SKM-1 (cell line): ENCODE measurements around the gene GABBR2.
"Not testable (repeated sequence)": the region's sequence is repeated elsewhere in the genome, so short reads cannot be mapped to it uniquely, and the experiment has no call there.

Source experiments
- DNase-seq: peaks from one replicate; lab custom pipeline; 2025; ENCODE audit not compliant: unreplicated experiment; lab: John Stamatoyannopoulos, UW

The GABBR2 gene

GRCh38 chr9:98597236-98597771 lies 111.4 kb downstream of the GABBR2 start:
- no peak for DNase-seq

- DNase-seq: no peak
Observed at GRCh38 chr9:98596486-98596885, 112.2 kb downstream of the GABBR2 start.

DNA sequence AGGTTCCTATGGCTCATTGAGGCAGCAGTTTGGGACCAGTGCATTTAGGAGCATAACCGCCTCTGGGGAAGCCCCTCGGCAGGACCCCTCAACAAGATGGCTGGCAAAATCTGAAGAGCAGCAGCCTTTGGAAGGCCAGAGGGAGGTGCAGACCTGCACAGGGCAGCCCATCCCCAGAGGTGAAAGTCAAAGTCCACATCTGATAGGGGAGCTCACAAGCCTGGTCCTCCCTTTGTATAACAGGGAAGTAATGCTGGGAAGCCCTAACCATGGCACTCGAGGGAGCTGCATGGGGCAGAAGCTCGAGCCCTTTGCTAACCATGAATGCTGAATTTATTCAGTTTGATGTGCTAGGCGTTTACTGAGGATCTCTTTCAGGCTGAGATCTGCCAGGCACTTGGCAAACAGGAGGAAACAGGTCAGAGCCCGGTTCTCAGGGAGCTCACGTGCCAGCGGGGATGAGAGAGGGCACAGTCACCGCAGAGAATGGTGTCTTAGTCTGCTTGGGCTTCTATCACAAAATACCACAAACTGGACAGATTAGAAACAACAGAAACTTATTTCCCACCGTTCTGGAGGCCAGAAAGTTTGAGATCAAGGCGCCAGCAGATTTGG lies 114.1 kb downstream of the GABBR2 start:
- no peak for DNase-seq

DNA sequence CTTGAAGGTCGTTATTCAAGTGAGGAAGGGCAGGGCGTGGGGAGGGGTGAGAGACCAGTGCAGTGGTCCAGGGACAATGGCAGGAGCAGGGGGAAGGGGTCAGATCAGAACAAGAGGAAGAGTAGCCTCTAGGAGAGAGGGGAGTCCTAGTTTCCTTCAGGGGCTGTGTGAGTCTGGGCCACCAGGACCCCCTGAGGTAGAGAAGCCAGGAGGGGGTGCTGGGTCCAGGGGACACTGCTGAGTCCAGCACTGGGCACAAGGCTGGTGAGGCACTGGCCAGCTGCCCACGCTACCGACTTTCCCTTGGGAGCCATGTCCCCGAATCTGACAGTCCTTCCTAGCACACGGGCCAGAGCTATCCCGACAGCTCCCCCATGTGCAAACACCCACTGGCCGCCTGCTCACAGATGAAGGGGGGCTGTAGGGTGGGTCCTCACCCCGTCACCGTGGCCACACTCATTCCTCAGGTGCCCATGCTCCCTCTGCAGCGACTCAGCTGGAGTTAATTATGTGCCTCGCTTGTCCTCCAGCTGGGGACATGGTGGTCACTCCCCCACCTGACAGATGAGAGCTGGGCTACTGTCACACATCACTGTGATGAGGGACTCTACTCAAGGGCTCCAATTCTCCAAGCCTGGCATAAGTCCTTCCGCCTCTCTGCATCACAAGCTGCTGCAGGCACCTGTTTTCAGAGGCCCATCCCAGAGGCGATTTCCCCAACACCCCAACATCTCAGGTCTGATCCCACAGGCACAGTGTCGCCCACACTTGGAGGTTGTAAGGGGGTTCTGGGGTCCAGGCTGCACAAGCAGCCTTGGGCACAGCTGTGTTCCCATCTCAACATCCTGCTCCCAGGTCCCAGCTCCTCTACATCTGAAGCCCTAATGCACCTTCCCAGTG lies 115.1 kb downstream of the GABBR2 start:
- no peak for DNase-seq

DNA sequence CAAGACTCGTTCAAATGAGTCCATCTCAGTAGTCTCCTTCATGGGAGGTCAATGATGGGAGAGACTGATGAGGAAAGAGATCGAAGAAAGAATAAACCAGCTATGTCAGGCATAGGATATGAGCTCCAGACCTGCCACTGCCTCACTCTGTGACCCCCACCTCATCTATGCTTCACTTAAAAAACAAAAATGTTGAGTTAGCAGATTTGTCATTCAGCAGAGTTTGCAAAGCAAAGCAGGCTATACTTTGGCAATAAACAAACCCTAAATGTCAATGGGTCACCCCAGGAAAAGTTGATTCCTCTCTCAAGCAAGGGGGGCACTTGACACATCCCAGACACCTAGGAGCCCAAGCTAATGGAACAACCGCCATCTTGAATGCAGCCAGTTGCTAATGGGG lies 117.0 kb downstream of the GABBR2 start:
- no peak for DNase-seq

GRCh38 chr9:98590101-98590500 lies 118.6 kb downstream of the GABBR2 start:
- DNase-seq: no peak

DNA sequence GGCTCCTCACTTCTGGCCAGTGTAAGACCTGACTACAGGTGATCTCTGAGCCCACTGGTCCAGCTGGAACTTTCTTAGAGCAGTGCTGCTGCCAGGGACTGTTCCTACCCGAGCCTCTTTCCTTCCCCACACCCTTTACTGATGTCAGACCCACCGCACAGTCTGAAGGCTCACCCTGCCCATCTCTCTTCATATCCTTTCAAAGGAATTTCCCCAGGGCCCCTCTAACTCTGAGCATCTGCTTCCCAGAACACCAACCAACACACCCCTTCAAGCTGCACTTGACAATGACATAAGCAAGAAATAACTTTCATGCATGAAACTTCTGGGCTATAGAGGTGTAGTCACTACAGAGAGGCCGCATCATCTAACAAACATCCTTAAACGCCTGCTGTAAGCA lies 119.6 kb downstream of the GABBR2 start:
- DNase-seq: no peak

- not testable (repeated sequence) for DNase-seq
Observed at GRCh38 chr9:98584853-98585438, 123.8 kb downstream of the GABBR2 start.

GRCh38 chr9:98584059-98584458 lies 124.7 kb downstream of the GABBR2 start:
- no peak for DNase-seq

DNA sequence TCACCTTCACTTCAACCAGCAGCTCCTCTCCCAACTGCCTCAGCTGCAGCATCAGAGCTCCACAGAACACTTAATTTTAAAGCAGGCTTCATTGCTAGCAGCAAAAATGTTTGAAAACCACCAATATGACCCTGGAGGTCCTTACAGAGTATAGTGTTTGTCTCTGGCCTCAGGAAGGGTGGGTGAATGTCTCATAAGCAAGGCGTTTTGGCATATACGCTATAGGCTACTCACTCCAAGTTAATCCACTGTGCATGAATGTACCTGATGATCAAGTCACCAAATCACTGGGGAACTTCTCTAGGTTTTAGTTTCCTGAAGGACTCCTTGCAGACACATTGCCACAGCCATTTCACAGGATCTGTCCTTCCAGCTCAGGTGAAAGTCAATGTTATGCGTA lies 125.3 kb downstream of the GABBR2 start:
- DNase-seq: no peak

DNA sequence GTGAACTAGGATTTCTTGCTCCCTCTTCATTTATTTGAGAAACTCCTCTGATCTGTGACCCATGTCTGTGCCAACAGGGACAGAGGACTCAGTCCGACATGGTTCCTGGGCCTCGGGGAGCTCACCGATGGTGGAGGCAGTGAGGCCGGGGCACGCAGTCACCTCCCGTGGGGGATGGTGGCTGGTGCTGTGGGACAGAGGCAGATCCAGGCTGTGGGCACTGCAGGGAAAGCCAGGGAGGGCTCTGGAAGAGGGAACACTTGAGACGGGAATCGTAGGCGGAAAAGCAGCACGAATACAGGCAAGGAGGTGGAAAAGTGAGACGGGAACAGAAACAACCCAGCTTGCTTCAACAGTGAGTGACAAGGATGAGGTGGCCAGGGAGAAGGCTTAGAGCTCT lies 127.8 kb downstream of the GABBR2 start:
- no peak for DNase-seq

DNA sequence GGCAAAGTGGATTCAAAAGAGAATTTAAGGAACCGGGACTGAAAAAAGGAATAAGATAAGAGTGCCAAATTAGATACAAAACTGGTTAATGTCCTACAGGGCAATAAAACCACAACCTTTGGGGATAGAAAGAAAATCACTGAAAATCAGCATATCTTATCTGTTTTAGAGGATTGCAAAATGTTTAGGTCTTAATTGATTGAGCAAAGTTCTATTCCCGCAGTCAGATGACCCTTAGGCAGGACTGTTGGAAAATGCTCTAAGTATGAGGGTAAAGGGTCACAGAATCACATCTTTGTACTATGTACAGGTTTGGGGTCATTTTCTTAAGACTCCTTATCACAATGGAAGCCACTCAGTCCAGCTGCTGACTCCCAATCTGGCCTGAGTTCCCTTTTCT lies 129.0 kb downstream of the GABBR2 start:
- no peak for DNase-seq

GRCh38 chr9:98577446-98577845 lies 131.3 kb downstream of the GABBR2 start:
- DNase-seq: no peak

- DNase-seq: no peak
Observed at GRCh38 chr9:98576859-98577258, 131.9 kb downstream of the GABBR2 start.

DNA sequence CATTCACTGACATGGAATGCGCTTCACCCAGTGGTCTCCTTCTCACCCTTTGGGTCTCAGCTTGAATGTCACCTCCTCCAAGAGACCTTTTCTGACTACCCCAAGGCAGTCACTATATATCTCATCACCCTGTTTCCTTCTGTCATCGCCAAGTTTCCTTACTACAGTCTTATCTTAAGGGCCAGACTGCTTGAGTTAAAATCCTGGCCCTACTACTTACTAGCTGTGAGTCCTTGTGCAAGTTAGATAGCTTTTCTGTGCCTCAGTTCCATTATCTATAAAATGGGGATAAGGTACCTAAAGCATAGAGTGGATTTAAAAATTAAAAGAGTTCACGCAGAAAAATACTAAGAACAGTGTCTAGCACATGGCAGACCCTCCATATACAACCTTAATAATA lies 132.4 kb downstream of the GABBR2 start:
- DNase-seq: no peak

- peak; percentile 19 for DNase-seq
Observed at GRCh38 chr9:98575379-98576346, 133.1 kb downstream of the GABBR2 start.

- no peak for DNase-seq
Observed at GRCh38 chr9:98573749-98574278, 134.9 kb downstream of the GABBR2 start.

DNA sequence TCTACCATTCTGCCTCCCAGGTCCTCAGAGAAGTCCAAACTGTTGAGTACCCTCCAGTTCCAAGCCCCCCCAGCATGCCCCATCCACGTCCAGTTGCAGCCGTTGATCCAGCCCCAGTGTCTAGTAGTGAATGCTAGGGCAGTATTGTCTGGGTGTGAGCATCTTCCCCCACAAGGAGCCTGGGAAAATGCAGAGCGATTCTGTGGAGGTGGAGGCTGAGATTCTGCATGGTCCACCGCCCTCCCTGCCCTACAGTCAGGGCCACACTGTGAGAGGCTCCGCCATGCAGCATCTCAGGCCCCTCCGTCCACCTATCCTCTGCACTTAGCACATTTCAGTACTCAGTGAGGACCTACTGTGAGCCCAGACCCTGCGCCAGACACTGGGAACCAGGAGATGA lies 135.9 kb downstream of the GABBR2 start:
- DNase-seq: no peak

- no peak for DNase-seq
Observed at GRCh38 chr9:98572054-98572627, 136.6 kb downstream of the GABBR2 start.

DNA sequence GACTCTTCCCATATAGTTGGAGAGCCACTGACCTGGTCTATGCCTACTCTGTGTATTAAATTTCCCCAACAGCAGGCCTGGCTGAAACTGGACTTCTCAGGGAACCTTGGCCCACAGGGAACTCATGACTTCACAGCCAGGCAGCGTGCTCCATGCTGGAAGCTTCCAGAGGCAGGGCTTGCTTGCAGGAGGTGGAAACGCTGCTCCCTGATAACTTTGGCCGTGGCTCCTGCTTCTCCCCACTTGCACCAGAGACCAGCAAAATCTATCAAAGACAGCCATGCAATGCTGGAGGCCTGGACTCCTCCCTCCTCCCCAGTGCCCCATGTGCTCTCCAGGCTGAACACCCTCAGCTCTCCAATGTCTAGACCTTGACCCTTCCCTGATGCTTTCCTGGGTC lies 137.1 kb downstream of the GABBR2 start:
- DNase-seq: no peak
